Measurements from ENCODE around the gene RXFP1.

The RXFP1 gene

DNA sequence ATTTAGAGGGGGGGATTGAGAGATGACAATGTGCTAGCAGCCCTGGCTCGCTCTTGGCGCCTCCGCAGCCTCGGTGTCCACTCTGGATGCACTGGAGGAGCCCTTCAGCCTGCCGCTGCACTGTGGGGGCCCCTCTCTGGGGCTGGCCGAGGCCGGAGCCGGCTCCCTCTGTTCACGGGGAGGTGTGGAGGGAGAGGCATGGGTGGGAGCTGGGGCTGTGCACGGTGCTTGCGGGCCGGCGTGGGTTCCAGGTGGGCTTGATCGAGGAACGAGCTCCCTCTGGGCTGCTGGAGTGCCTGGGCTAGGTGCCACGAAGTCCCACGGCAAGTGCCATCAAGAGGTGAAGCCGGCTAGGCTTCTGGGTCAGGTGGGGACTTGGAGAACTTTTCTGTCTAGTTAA is 143.1 kb downstream of the RXFP1 start:
- H3K9ac ChIP-seq (ENCODE audit: low read length): no peak overlapping the region
- no peaks in the 10 kb centered on the region for H3K9me2 ChIP-seq (replicated peaks; ENCODE audit: insufficient read depth, low read length)
- no peak overlapping the region for H3K4me3 ChIP-seq (ENCODE audit: insufficient read depth, low read length, poor library complexity, severe bottlenecking)
- H3F3A ChIP-seq (ENCODE audit: insufficient read depth): peaks cover 19% of the 10 kb centered on the region; the same call in 1 of the 2 replicates
- no peak overlapping the region for H2AFZ ChIP-seq (ENCODE audit: low read depth, low read length, severe bottlenecking)
- H3K79me2 ChIP-seq (ENCODE audit: insufficient read depth, low read length): peaks cover 18% of the 10 kb centered on the region
- H3K27ac ChIP-seq (ENCODE audit: low read depth, low read length): no peak overlapping the region
- H3K9me3 ChIP-seq (ENCODE audit: insufficient read depth, low read length): no peaks in the 10 kb centered on the region
- TF ChIP-seq EZH2phosphoT487 (conservative IDR thresholded peaks at IDR 0.05; ENCODE audit: low read length): no peak
- TF ChIP-seq, protein P1, sequence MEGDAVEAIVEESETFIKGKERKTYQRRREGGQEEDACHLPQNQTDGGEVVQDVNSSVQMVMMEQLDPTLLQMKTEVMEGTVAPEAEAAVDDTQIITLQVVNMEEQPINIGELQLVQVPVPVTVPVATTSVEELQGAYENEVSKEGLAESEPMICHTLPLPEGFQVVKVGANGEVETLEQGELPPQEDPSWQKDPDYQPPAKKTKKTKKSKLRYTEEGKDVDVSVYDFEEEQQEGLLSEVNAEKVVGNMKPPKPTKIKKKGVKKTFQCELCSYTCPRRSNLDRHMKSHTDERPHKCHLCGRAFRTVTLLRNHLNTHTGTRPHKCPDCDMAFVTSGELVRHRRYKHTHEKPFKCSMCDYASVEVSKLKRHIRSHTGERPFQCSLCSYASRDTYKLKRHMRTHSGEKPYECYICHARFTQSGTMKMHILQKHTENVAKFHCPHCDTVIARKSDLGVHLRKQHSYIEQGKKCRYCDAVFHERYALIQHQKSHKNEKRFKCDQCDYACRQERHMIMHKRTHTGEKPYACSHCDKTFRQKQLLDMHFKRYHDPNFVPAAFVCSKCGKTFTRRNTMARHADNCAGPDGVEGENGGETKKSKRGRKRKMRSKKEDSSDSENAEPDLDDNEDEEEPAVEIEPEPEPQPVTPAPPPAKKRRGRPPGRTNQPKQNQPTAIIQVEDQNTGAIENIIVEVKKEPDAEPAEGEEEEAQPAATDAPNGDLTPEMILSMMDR (IDR thresholded peaks at IDR 0.05; ENCODE audit: insufficient read depth, low read length, poor library complexity, severe bottlenecking): no peak
- H3K4me2 ChIP-seq (ENCODE audit: low read depth, low read length, poor library complexity, severe bottlenecking): no peak overlapping the region
- H3K27me3 ChIP-seq (ENCODE audit: low read length): no peaks in the 10 kb centered on the region
- H3K36me3 ChIP-seq (ENCODE audit: low read length): peaks cover 19% of the 10 kb centered on the region
- peaks cover 13% of the 10 kb centered on the region for H4K20me1 ChIP-seq (ENCODE audit: low read depth, low read length)

DNA sequence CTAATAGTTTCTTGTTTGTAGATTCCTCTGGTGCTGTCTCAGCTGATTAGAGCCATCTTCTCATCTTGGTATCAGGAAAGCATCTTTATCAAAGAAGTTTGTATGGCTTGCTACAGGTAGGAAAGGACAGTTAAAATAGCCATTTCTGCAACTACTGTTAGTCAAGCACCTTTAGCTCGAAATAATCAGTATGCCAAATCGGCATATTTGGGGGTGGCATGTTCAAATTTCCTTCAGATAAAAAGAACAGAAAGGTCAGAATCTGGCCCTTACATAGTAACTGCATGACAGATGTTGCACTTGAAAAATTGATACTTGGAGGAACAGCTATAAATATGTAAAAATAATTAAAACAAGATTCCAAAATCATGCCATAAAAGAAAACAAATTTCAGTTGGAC is 145.2 kb downstream of the RXFP1 start:
- TF ChIP-seq, protein P1 (IDR thresholded peaks at IDR 0.05; ENCODE audit: insufficient read depth, low read length, poor library complexity, severe bottlenecking): no peak
- TF ChIP-seq EZH2phosphoT487 (conservative IDR thresholded peaks at IDR 0.05; ENCODE audit: low read length): no peak
- peaks cover 19% of the 10 kb centered on the region; the same call in 1 of the 2 replicates for H3F3A ChIP-seq (ENCODE audit: insufficient read depth)
- H3K27me3 ChIP-seq (ENCODE audit: low read length): no peaks in the 10 kb centered on the region
- no peaks in the 10 kb centered on the region for H3K9me2 ChIP-seq (replicated peaks; ENCODE audit: insufficient read depth, low read length)
- no peaks in the 10 kb centered on the region for H3K9me3 ChIP-seq (ENCODE audit: insufficient read depth, low read length)
- no peak overlapping the region for H3K27ac ChIP-seq (ENCODE audit: low read depth, low read length)
- no peak overlapping the region for H3K9ac ChIP-seq (ENCODE audit: low read length)
- H3K79me2 ChIP-seq (ENCODE audit: insufficient read depth, low read length): peaks cover 35% of the 10 kb centered on the region
- peaks cover 20% of the 10 kb centered on the region for H4K20me1 ChIP-seq (ENCODE audit: low read depth, low read length)
- H3K36me3 ChIP-seq (ENCODE audit: low read length): peaks cover 19% of the 10 kb centered on the region
- H3K4me3 ChIP-seq (ENCODE audit: insufficient read depth, low read length, poor library complexity, severe bottlenecking): no peak overlapping the region
- no peak overlapping the region for H2AFZ ChIP-seq (ENCODE audit: low read depth, low read length, severe bottlenecking)
- H3K4me2 ChIP-seq (ENCODE audit: low read depth, low read length, poor library complexity, severe bottlenecking): no peak overlapping the region

DNA sequence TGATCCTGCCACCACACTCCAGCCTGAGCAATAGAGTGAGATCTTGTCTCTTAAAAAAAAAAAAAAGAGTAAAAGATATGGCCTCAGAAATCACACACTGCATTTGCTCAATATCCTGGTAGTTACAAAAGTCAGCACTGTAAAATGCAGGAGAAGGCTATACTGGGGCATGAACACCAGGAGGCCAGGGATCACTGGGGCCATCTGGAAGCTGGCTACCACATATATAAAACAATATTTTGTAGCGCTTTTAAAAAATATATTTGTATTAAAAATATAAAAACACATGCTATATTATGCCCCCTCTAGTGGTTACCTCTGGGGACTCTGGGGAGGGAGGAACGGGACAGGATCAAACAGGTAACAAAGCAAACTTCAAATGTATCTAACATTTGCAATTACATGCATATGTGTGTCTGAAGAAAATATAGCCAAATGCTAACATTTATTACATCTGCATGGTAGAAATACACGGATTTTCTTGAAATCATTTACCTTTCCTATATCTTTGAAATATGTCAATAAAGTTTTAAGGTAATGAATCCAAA is 146.0 kb downstream of the RXFP1 start:
- Histone ChIP-seq H3K4me3 (ENCODE audit: insufficient read depth, low read length, poor library complexity, severe bottlenecking) (no peak overlapping the region), H3K79me2 (ENCODE audit: insufficient read depth, low read length) (peaks cover 35% of the 10 kb centered on the region), H3K4me2 (ENCODE audit: low read depth, low read length, poor library complexity, severe bottlenecking) (no peak overlapping the region), H4K20me1 (ENCODE audit: low read depth, low read length) (peaks cover 20% of the 10 kb centered on the region), H3K9ac (ENCODE audit: low read length) (no peak overlapping the region), H3K27me3 (ENCODE audit: low read length) (no peaks in the 10 kb centered on the region), H3K9me3 (ENCODE audit: insufficient read depth, low read length) (no peaks in the 10 kb centered on the region), H3F3A (ENCODE audit: insufficient read depth) (peaks cover 19% of the 10 kb centered on the region; the same call in 1 of the 2 replicates), H3K9me2 (replicated peaks; ENCODE audit: insufficient read depth, low read length) (no peaks in the 10 kb centered on the region), H3K27ac (ENCODE audit: low read depth, low read length) (no peak overlapping the region), H2AFZ (ENCODE audit: low read depth, low read length, severe bottlenecking) (no peak overlapping the region), H3K36me3 (ENCODE audit: low read length) (peaks cover 19% of the 10 kb centered on the region)
- no peak for TF ChIP-seq EZH2phosphoT487 (conservative IDR thresholded peaks at IDR 0.05; ENCODE audit: low read length)
- TF ChIP-seq, protein P1 (IDR thresholded peaks at IDR 0.05; ENCODE audit: insufficient read depth, low read length, poor library complexity, severe bottlenecking): no peak

Measured in SU-DHL-6 (cell line).